Stomach smooth muscle (tissue), 2 donors: ENCODE measurements around the gene SRCIN1.

Experiments
- H3K27ac ChIP-seq: one replicate; pipeline ENCODE4 v1.7.0; 2013; ENCODE audit warnings: mild to moderate bottlenecking, low read length, inconsistent platforms
- H3K27me3 ChIP-seq, 2 donors: one replicate each; pipeline ENCODE4 v1.7.0; 2013; ENCODE audit warnings: low read length in 2 of 2; ENCODE audit not compliant: insufficient read depth in 2 of 2, control insufficient read depth in 1 of 2
- H3K36me3 ChIP-seq, 2 donors: one replicate each; pipeline ENCODE4 v1.7.0; 2013; ENCODE audit warnings: low read length in 2 of 2; ENCODE audit not compliant: control insufficient read depth in 2 of 2, insufficient read depth in 2 of 2
- H3K4me1 ChIP-seq: one replicate; pipeline ENCODE4 v1.7.0; 2013; ENCODE audit warnings: low read length; ENCODE audit not compliant: control insufficient read depth, insufficient read depth
- H3K4me3 ChIP-seq, 2 donors: one replicate each; pipeline ENCODE4 v1.7.0; 2013; ENCODE audit warnings: low read length in 2 of 2
- H3K9ac ChIP-seq, 2 donors: one replicate each; pipeline ENCODE4 v1.7.0; 2013; ENCODE audit warnings: low read length in 2 of 2, mild to moderate bottlenecking in 1 of 2
- H3K9me3 ChIP-seq, 2 donors: one replicate each; pipeline ENCODE4 v1.7.0; 2013; ENCODE audit warnings: low read length in 2 of 2; ENCODE audit not compliant: control insufficient read depth in 2 of 2
- donor health status: healthy.
- donor health status: Pancreatic carcinoma.

The SRCIN1 gene

GRCh38 chr17:38549285-38549684 lies 56.5 kb downstream of the SRCIN1 start:
- H3K9me3 ChIP-seq = peaks cover 0 to 2% of the 10 kb centered on the region in 2 donors
- H3K27ac ChIP-seq = no peak overlapping the region
- H3K4me3 ChIP-seq = no peak overlapping the region
- H3K36me3 ChIP-seq = no peaks in the 10 kb centered on the region
- peaks cover 8 to 17% of the 10 kb centered on the region in 2 donors for H3K27me3 ChIP-seq
- H3K4me1 ChIP-seq = no peaks in the 10 kb centered on the region
- no peak overlapping the region for H3K9ac ChIP-seq

- Histone ChIP-seq H3K4me1 (no peaks in the 10 kb centered on the region), H3K9ac (no peak overlapping the region), H3K4me3 (no peak overlapping the region), H3K9me3 (peaks cover 0 to 2% of the 10 kb centered on the region in 2 donors), H3K36me3 (no peaks in the 10 kb centered on the region), H3K27me3 (peaks cover 3 to 13% of the 10 kb centered on the region in 2 donors), H3K27ac (no peak overlapping the region)
Observed at GRCh38 chr17:38547444-38547843, 58.3 kb downstream of the SRCIN1 start.

DNA sequence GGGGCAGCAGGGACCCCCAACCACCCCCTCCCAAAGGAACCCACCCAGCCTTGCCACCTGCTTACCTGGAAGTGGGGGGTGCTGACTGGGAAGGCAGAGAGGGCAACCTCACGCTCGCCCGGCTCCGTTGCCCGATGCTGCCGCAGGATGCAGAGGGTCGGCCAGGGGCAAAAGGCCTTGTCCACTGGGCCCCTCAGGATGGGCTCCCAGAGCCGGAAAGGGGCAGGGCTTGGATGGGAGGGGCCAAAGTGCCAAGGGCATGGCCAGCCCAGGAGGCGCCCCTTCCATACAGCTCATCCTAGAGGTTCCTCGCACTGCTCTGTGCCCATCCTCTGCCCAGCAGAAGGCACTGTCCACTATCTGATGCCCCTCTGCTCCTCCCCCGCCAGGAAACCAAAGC lies 59.4 kb downstream of the SRCIN1 start:
- H3K4me3 ChIP-seq = no peak overlapping the region
- H3K27ac ChIP-seq = no peak overlapping the region
- peaks cover 0 to under 1% of the 10 kb centered on the region in 2 donors for H3K9me3 ChIP-seq
- no peaks in the 10 kb centered on the region for H3K36me3 ChIP-seq
- no peaks in the 10 kb centered on the region for H3K4me1 ChIP-seq
- H3K9ac ChIP-seq = no peak overlapping the region
- H3K27me3 ChIP-seq = peaks cover 3 to 9% of the 10 kb centered on the region in 2 donors

DNA sequence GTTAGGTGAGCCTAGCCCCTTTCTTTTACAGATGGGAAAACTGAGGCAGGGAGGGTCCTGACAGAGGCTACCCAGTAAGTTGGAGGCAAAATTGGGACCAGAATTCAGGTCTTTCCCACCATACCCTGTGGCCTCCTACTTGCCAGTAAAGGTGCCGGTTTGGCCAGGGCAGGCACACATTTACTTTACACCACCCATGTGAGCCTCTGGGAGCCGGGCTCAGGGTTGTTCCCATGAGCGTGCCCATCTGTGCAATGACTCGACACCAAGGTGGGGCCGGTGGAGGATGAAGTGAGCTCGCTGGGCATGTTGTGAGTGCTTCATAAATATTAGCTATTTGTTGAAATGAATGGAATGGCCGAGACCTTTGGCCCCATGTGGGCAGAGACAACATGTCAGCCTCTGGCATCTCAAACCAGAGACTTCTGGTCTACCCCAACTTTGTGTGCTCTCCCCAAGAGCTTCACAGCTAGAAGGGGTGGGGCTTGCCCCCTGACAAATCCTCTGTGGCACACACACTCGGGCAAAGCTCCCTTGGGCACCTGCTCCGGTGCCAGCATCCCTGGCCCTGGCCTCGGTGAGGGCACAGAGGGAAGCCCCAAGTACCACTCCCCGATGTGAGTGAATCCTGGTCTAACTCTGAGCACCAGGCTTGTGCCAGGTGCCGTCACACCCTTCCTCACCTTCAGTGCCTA lies 60.1 kb downstream of the SRCIN1 start:
- H3K27me3 ChIP-seq = peaks cover 3 to 9% of the 10 kb centered on the region in 2 donors
- H3K4me3 ChIP-seq = no peak overlapping the region
- H3K36me3 ChIP-seq = no peaks in the 10 kb centered on the region
- H3K27ac ChIP-seq = no peak overlapping the region
- no peaks in the 10 kb centered on the region for H3K4me1 ChIP-seq
- H3K9me3 ChIP-seq = no peaks in the 10 kb centered on the region
- H3K9ac ChIP-seq = no peak overlapping the region

DNA sequence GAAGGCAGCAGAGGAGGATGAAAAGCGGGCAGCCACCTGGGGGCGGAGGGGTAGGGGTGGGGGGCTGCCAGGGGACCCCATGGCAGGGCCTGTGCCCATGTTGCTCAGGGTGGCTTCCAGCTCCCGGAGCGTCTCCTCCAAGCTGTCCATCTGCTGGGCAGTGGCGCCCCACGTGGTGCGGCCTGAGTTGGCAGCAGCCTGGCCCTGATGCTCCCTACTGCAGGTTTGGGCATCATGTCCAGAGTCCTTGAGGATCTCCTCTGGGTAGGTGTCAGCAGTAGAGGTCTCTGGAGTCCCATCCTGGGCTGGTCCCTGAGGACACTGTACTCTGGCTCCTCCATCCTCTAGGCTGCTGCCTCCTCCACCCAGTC lies 60.9 kb downstream of the SRCIN1 start:
- no peak overlapping the region for H3K4me3 ChIP-seq
- H3K27me3 ChIP-seq = peaks cover 3 to 9% of the 10 kb centered on the region in 2 donors
- no peak overlapping the region for H3K27ac ChIP-seq
- H3K9ac ChIP-seq = no peak overlapping the region
- no peaks in the 10 kb centered on the region for H3K4me1 ChIP-seq
- H3K9me3 ChIP-seq = no peaks in the 10 kb centered on the region
- no peaks in the 10 kb centered on the region for H3K36me3 ChIP-seq

DNA sequence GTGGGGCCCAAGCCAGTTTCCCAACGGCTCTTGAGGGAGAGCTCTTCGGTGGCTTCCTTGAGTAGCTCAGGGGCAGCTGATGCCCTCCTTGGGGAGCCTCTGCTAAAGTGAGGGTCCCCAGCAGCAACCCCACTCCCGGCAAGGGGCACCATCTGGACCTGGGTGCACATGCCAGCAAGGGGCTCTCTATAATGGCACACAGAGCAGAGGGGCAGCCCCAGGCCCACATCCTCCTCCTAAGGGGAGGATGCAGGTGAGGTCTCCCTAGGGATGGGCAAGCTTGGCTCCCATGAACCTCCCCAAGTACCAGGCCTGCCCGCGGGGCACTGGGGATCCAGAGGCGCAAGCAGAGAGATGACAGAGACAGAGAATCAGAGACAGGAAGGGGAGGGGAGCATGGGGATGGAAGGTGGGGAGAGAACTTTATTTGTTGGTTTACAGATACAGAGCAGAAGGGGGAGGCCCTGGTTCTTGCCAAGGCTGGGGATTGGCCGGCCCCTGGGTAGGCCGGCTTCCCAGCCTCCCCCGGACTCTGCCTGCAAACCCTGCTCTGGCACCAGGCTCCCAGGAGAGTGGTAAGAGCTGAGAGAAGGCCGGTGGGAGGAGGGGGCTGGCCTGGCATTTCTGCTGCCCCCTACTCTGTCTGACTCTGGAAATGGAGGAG lies 61.4 kb downstream of the SRCIN1 start:
- peaks cover 3 to 8% of the 10 kb centered on the region in 2 donors for H3K27me3 ChIP-seq
- no peak overlapping the region for H3K27ac ChIP-seq
- no peaks in the 10 kb centered on the region for H3K4me1 ChIP-seq
- H3K36me3 ChIP-seq = no peaks in the 10 kb centered on the region
- no peaks in the 10 kb centered on the region for H3K9me3 ChIP-seq
- no peak overlapping the region for H3K4me3 ChIP-seq
- H3K9ac ChIP-seq = no peak overlapping the region

DNA sequence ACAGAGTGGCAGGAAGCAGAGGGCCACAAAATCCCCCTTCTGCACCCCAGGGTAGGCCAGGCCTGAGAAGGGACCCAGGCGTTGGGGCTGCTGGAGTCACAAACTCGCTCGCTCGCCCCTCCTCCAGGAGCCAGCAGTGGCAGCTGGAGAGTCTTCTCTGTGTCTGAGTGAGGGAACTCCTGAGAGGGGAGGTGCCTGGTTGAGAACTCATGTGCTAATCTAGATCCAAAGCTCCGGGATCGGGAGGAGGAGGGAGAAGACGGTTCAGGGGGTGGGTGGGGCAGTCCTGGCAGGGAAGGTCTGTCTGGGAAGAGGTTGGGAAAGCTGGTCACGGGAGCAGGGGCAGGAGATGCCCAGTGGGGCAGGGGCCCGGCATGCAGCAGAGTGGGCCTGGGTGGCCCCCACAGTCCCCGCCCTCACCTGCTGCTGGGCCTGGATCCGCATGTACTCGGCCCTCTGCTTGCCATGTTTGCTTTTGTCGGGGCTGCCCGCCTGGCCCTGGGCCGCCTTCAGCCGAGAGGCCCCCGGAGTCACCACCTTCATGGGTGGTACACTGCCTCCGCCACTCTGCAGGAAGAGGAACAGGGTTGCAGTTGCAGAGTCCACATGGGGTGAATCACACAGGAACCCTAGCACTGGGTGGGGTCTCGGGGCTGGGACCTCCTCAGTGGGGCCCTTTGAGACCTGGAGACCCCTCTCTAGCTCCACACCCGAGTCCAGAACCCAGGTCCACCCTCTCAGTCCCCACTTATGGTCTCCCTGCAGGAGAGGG lies 62.2 kb downstream of the SRCIN1 start:
- Histone ChIP-seq H3K4me1 (no peaks in the 10 kb centered on the region), H3K27ac (no peak overlapping the region), H3K9me3 (no peaks in the 10 kb centered on the region), H3K27me3 (peaks cover 3 to 9% of the 10 kb centered on the region in 2 donors), H3K4me3 (no peak overlapping the region), H3K36me3 (no peaks in the 10 kb centered on the region), H3K9ac (no peak overlapping the region)

DNA sequence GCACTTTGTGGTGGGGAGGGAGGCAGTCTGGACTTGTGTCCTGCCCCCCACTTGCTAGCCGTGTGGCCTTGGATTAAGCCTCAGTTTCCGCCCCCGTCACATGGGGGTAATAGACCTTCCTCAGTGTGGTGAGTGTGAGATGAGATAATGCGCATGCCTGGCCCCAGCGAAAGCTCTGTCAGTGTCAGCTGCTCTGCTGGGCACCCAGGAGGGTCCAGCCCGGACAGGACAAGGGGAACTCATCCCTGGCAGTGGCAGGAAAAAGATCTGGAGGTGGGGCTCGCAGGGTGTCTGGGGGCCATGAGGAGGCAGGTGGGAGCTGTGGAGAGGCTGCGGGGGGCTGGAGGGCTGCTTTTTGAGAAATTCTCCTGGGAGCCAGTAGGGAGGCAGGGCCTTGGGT lies 63.5 kb downstream of the SRCIN1 start:
- no peak overlapping the region for H3K9ac ChIP-seq
- H3K36me3 ChIP-seq = no peaks in the 10 kb centered on the region
- H3K4me1 ChIP-seq = no peaks in the 10 kb centered on the region
- no peak overlapping the region for H3K4me3 ChIP-seq
- peaks cover 3 to 10% of the 10 kb centered on the region in 2 donors for H3K27me3 ChIP-seq
- no peaks in the 10 kb centered on the region for H3K9me3 ChIP-seq
- H3K27ac ChIP-seq = no peak overlapping the region

DNA sequence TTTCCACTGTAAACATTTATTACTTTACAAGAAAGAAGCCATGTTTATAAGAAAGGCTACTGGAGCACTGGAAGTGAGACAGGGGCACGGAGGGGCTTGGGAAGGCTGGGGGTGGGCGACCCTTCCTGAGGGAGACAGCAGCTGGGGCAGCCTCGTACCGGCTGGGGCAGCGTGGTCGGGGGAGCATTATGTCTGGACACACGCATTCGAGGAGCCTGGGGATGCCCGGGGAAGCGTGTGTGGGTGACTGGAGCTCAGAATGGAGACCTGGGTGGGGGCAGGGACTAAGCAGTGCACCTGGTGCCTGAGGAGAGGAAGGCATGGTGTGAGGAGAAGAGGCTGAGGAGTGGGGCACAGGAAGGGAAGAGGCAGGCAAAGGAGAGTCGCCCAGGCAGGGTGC lies 64.5 kb downstream of the SRCIN1 start:
- H3K4me1 ChIP-seq = no peaks in the 10 kb centered on the region
- H3K4me3 ChIP-seq = no peak overlapping the region
- peaks cover 0 to 7% of the 10 kb centered on the region in 2 donors for H3K27me3 ChIP-seq
- no peak overlapping the region for H3K9ac ChIP-seq
- no peaks in the 10 kb centered on the region for H3K9me3 ChIP-seq
- H3K27ac ChIP-seq = no peak overlapping the region
- H3K36me3 ChIP-seq = no peaks in the 10 kb centered on the region

GRCh38 chr17:38540514-38541045 lies 65.2 kb downstream of the SRCIN1 start:
- peaks cover 0 to 10% of the 10 kb centered on the region in 2 donors for H3K27me3 ChIP-seq
- no peaks in the 10 kb centered on the region for H3K9me3 ChIP-seq
- no peaks in the 10 kb centered on the region for H3K4me1 ChIP-seq
- H3K27ac ChIP-seq = no peak overlapping the region
- no peak overlapping the region for H3K9ac ChIP-seq
- H3K4me3 ChIP-seq = no peak overlapping the region
- H3K36me3 ChIP-seq = no peaks in the 10 kb centered on the region
